HG02884 (cell line): ENCODE results near the gene AKAP13.

Experiments
- ATAC-seq: cut with Tn5 transposase; IDR thresholded peaks from one replicate; pipeline ENCODE4 v1.9.1; 2021; ENCODE audit warnings: mild to moderate bottlenecking, moderate library complexity; ENCODE audit not compliant: unreplicated experiment

Gene AKAP13

DNA sequence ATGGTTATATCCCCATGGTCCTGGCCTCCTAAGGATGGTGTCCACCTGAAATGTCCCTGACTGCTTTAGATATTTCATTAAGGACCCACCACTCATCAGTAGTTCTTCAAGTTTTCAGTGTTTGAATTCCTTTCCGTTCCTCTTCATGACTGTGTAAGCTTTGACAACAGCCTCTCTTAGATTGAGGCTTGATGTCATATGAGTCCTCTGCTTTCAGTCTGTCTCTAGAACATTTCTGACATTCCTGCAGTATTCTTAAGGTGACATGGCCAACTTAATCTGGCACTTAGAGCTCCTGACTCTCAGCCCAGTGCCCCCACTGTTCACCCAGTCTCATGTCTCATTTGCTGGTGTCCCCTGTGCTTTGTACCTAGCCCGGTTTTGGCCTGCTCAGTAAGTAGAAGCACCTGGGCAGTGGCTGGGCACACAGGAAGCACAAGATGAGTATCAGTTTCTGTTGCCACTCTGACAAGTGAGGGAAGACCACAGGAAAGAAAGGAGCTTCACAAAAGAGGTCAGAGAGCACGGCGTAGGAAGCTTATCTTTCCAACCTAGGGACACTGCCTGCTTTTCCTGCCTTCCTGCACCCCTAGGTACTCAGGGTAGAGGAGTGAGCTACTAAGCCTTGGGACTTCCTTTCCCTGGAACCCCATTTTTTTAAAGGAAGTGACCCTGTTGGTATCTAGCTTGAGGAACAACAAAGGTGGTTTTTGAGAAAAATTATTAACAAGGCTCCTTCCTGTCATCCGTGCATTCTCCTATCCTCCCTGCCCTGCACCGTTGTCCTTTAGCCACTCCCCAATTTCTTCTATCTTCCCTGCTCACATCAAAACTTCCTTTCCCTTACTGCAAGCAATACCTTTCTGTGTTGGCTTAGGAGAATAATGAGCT lies 311.2 kb downstream of the AKAP13 start:
- no peak for ATAC-seq

DNA sequence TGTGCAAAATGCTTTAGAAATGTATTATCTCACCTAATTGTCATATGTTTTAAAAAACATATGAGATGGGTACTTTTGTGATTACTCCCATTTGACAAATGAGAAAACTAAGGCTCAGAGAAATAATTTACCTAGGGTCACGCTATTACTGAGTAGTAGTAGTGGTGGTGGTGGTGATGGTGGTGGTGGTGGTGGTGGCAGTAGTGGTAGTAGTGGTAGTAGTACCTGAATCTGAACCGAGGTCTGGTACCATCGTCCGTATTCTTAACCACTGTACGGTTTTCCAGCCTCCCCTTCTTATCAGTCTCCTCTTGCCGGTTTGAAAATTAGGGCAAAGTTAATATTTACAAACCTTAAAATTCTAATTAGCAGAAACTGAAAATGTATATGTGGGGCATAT lies 311.9 kb downstream of the AKAP13 start:
- no peak for ATAC-seq

DNA sequence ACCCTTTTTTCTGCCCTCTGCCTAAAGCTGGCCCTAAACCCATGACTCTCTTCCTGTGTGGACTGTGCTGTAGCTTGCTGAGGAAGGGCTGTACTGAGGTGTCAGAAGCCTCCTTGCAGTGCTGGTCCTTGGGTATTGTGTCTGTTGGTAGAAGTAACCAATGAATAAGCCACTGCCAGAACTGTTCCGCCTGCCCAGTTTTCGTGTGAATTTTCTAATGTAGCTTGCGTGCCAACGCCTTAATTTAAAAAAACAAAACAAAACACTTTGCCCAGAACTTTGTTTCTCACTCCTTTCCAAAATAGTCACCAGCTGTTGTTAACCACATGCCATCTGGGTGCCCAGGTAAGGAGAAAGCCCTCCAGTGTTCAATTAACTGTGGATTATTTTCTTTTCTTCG lies 312.5 kb downstream of the AKAP13 start:
- peak; percentile 33 for ATAC-seq

DNA sequence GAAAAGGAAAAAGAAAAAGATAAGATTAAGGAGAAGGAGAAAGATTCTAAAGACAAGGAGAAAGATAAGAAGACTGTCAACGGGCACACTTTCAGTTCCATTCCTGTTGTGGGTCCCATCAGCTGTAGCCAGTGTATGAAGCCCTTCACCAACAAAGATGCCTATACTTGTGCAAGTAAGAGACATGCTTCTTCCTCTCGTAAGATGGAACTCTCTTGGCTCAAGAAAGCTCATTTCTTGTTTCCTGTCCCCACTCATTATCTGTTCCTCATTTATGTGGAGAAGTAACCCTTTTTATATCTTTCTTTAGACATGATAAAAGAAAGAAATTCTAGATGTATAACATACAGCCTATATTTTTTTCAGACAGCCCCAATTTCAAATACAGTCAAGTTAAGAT lies 312.9 kb downstream of the AKAP13 start:
- ATAC-seq = no peak

- ATAC-seq = no peak
Measured at GRCh38 chr15:85694091-85694490, 313.7 kb downstream of the AKAP13 start.

- ATAC-seq = no peak
Measured at GRCh38 chr15:85700767-85701166, 320.4 kb downstream of the AKAP13 start.

- no peak for ATAC-seq
Measured at GRCh38 chr15:85702321-85703101, 322.1 kb downstream of the AKAP13 start.

DNA sequence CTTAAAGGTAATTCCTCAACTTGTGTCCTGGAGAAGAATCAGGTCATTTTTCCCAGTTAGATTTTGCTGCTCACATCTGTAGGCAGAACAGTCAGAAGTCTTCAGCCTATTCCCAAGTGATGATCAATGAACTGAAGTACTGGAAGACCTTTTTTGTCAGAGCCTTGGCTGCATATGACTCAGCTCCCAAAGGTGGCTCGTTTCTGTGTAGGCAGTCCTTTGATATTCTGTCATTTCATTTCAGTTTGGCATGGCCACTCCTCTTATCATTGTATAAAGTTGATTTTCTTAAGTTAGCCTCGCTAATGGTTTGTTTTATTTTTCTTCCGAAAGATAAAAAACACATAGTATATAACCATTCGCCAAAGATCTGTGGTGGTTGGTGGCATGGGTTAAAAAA lies 323.7 kb downstream of the AKAP13 start:
- no peak for ATAC-seq

DNA sequence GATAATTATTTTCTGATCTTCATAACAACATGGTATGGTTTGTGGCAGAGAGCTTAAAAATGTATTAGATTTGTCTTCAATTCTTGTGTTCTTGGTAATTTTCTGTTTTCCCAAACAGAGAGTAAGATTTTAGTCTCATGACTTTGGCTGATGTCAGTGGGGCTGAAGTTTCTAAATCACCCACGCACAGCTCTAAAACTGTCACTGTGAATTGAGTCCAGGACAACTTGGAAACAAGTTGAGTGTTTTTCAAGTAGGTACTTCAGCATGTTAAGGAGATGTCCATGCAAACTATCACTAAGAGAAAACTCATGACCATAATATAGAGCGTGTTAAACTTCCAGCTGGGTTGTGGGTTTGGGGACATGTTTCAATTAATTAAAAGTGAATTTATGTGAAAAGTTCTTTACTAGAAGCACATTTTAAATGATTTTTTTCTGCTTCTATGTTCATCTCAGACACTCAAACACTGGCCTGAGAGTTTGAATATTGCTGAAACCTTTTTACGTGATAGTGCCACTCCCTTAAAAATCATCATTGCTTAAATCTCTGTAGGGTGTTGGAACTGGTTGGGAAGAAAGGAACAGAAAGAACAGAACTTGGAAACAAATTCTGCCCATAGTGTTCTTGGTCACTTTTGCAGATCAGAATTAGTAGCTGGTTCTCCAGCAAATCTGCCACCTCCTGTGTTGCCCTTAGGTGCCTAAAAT lies 324.5 kb downstream of the AKAP13 start:
- ATAC-seq = no peak

GRCh38 chr15:85706779-85707518 lies 326.5 kb downstream of the AKAP13 start:
- ATAC-seq = no peak

GRCh38 chr15:85707519-85708338 lies 327.3 kb downstream of the AKAP13 start:
- no peak for ATAC-seq

DNA sequence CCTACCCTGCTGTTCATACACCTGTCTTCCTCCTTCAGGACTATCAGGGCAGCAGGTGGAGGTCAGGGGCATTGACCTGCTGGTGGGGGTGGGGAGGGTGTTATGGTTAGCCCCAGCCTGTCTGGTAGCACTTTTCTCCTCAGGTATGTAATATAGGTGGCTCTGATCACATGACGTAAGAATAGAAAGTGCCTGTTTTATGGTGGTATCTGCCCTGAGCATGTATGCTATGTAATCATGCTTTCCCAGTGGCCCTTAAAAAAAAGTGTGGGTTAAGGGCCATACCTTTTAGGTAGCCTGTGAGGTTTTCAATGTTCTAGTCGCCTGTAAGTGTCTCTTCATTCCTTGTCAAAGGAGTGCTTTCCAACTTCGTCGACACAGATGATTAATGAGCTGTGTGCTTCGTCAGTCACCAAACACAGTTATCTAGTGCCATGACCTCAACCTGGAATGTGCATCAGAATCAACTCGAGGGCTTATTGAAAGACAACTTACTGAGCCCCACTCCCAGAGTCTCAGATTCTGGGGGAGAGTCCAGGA lies 328.1 kb downstream of the AKAP13 start:
- ATAC-seq = no peak

DNA sequence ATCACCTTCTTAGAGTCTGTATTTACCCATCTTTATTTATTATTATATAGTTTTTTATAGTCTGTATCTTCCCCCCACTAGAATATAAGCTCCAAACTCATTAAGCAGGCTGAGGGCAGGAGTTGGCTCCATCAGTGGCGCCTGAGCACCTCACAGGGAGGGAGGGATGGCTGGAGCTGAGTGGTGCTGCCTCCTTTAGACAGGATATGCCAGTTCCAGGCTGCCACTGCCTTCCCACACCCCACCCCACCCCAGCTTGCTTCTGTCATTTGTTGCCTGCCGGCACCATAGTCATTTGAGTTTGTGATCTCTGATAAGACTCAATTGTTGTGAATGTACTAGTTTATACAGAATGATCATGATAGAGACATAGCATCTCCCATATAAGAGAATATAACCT lies 328.8 kb downstream of the AKAP13 start:
- no peak for ATAC-seq

- ATAC-seq = peak; percentile 78
Measured at GRCh38 chr15:85710340-85710842, 330.0 kb downstream of the AKAP13 start.

- no peak for ATAC-seq
Measured at GRCh38 chr15:85711580-85712192, 331.3 kb downstream of the AKAP13 start.

DNA sequence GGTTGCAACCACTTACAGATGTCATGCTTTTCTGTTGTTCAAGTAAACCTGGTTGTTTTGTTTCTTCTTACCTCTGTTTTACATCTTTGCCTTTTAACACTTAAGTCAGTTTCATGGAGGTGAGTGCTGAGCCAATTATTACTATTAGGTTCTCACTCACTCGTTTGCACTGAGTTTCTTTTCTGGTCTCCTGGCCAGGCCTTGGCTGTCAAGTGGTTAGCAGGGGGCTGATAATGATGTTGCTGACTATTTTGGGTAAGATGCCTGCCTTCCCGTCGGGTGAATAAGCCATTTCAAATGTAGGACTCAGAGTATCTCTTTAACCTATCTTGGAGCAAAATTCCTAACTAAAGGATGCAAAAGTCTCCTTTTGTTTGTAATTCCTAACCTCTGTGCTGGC lies 335.9 kb downstream of the AKAP13 start:
- ATAC-seq = no peak

- no peak for ATAC-seq
Measured at GRCh38 chr15:85717212-85717611, 336.8 kb downstream of the AKAP13 start.

DNA sequence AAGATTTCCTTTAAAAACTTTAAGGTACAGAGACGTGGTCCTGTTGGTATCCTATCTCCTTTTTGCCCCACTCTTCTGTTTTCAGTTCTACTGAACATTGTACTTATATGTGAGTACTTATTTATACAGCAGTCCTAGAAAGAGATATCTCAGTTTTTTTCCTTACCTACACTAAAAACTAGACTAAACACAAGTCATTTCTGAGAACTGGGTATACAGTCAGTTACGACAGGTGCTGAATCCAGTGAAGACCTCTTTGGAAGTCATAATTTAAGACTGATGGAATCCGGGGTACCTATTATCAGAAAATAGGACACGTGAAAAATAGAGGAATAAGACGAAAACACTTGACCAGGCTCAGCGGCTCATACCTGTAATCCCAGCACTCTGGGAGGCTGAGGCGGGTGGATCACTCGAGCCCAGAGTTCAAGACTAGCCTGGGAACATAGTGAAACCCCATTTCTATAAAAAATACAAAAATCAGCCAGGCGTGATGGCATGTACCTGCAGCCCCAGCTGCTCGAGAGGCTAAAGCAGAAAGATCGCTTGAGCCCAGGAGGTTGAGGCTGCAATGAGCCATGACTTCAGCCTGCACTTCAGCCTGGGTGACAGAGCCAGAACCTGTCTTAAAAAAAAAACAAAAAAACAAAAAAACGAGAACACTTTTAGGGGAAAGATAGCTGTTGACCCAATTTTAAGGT lies 338.0 kb downstream of the AKAP13 start:
- ATAC-seq = peak; percentile 70
